Heart left ventricle (tissue), 16 donors: ENCODE measurements around the gene LRATD1. TPM values are rescaled to one million over a fixed set of nuclear protein-coding genes. Genes with fewer than 3 reads are reported as not detected.

ENCODE experiments used
- ATAC-seq, 4 donors: fragments of 200-7000 bp; cut with Tn5 transposase; one replicate each; pipeline ENCODE4 v1.9.1; 2020 to 2022; ENCODE audit warnings: moderate library complexity in 4 of 4, mild to moderate bottlenecking in 3 of 4, moderate number of reproducible peaks in 1 of 4
- DNase-seq, 5 donors: peaks; one replicate each; pipeline ENCODE4 v3.0.0-alpha.2; 2020
- H3K27ac ChIP-seq, 12 donors: fragments of 200-600 bp; sonication (generic) in 4 of 12; one replicate each; pipeline versions ENCODE4 v1.5.0 to v1.8.0; 2016 to 2022; ENCODE audit warnings: mild to moderate bottlenecking in 2 of 12
- H3K27me3 ChIP-seq, 9 donors: fragments of 200-600 bp; sonication (generic) in 2 of 9; one replicate each; pipeline versions ENCODE4 v1.5.1 to v1.8.0; 2016 to 2022; ENCODE audit warnings: mild to moderate bottlenecking in 3 of 9
- H3K36me3 ChIP-seq, 9 donors: fragments of 200-600 bp; sonication (generic) in 2 of 9; one replicate each; pipeline versions ENCODE4 v1.5.0 to v1.8.0; 2018 to 2022; ENCODE audit warnings: mild to moderate bottlenecking in 2 of 9
- H3K4me1 ChIP-seq, 12 donors: fragments of 200-600 bp; sonication (generic) in 4 of 12; one replicate each; pipeline versions ENCODE4 v1.5.0 to v1.8.0; 2016 to 2022; ENCODE audit warnings: mild to moderate bottlenecking in 3 of 12
- H3K4me3 ChIP-seq, 12 donors: fragments of 200-600 bp; sonication (generic) in 4 of 12; one replicate each; pipeline versions ENCODE4 v1.5.0 to v1.8.0; 2017 to 2022; ENCODE audit warnings: mild to moderate bottlenecking in 9 of 12, moderate library complexity in 4 of 12
- H3K9me3 ChIP-seq, 12 donors: fragments of 200-600 bp; sonication (generic) in 4 of 12; one replicate each; pipeline versions ENCODE4 v1.5.0 to v1.8.0; 2016 to 2022; ENCODE audit warnings: mild to moderate bottlenecking in 1 of 12
- CTCF ChIP-seq, 12 donors: fragments of 200-600 bp; sonication (generic) in 4 of 12; IDR thresholded peaks; one replicate each; pipeline versions ENCODE4 v1.5.0 to v1.8.0; 2018 to 2022; ENCODE audit warnings: antibody characterized with exemption in 12 of 12, mild to moderate bottlenecking in 5 of 12
- POLR2A ChIP-seq, 2 donors: fragments of 450-650 bp; IDR thresholded peaks; one replicate each; pipeline ENCODE4 v1.6.1; 2017; ENCODE audit warnings: antibody characterized with exemption in 2 of 2, mild to moderate bottlenecking in 2 of 2, moderate library complexity in 2 of 2
- WGBS, 4 donors: extraction: QIAGEN DNeasy Blood & Tissue Kit in 2 of 4; methylation state at CpG; one replicate each; pipeline versions ENCODE4 v1.1.5 to v1.1.7; 2013 to 2018; 5-methylcytosine and 5-hydroxymethylcytosine counted together
- intact Hi-C, 10 donors: fragments of 100-400 bp; cut with DNase I; formaldehyde crosslinking; loops; one replicate each; pipeline versions ENCODE4 v1.11.1 to v1.14.2; 2022
- polyA plus RNA-seq, 2 donors: library from polyadenylated mRNA; stranded (reverse); fragments of 200-250 nt; gene quantifications; one replicate each; pipeline ENCODE4 v1.2.3, GENCODE V29; 2013
- total RNA-seq, 9 donors: library from RNA; depleted of rRNA in 2 of 9; stranded (reverse); fragments of >200 nt in 2 of 9; fragmentation: NEBNext Ultra II Directional in 3 of 9; extraction: Animal tissue kit (Norgen Biotek cat#: 25700) in 3 of 9; gene quantifications; one replicate each; pipeline versions ENCODE4 v1.1.0 to v1.2.4, GENCODE V29; 2016 to 2023
- donor health status: ischemic (EF 13 %, LVEDD 7.1; RV severe dilation, severe dysfunction).
- donor health status: healthy with polysubstance abuse.
- donor health status: DM: no; HTN: yes; CAD: no.
- donor health status: DM: no; HTN: no; CAD: no.
- donor health status: ischemic (EF 25% LVEDD 6.9; RV normal size, moderate dysfunction).
- donor health status: ischemic (EF 25% LVEDD 5.7; RV mildly dilated, moderate dysfunction).
- donor health status: healthy.
- donor health status: DM: yes; HTN: yes; CAD: no.
- donor health status: ischemic (EF 35%, LVEDD 5.7; RV mildly dilated, moderate dysfunction).
- donor health status: nonischemic (EF 11% LVEDD 7.7; RV severe dilation, severe dysfunction).
- donor health status: DM: yes; HTN: yes; CAD: no.
- donor health status: PGD.
- donor health status: ischemic (EF 29% LVEDD 5.4; RV normal size, mild dysfunction).
- donor health status: nonischemic (EF 23%, LVEDD 6.1; RV moderate dilation, normal function).

LRATD1 gene
- total and polyA plus RNA-seq, 11 donors, result 0.07 to 4.6 (median 1.5) TPM

GRCh38 chr2:14661163-14661562 is 28.6 kb downstream of the LRATD1 start:
- TF ChIP-seq CTCF (IDR thresholded peaks at IDR 0.05) (no peak), POLR2A (IDR thresholded peaks at IDR 0.05) (no peak)
- H3K9me3 ChIP-seq, result no peaks in the 10 kb centered on the region
- WGBS, 4 donors, result 75 to 89% (median 84%) methylated on average over 3 of the region's 3 CpGs
- H3K27ac ChIP-seq, result no peak overlapping the region
- DNase-seq (no peak), ATAC-seq (no peak)
- H3K4me3 ChIP-seq, result no peak overlapping the region
- no peaks in the 10 kb centered on the region for H3K36me3 ChIP-seq
- no peaks in the 10 kb centered on the region for H3K4me1 ChIP-seq
- intact Hi-C loops, result no loop called here
- no peaks in the 10 kb centered on the region for H3K27me3 ChIP-seq

- Histone ChIP-seq H3K4me3 (no peak overlapping the region), H3K27ac (no peak overlapping the region), H3K36me3 (no peaks in the 10 kb centered on the region), H3K27me3 (no peaks in the 10 kb centered on the region), H3K9me3 (no peaks in the 10 kb centered on the region), H3K4me1 (peaks cover 0 to 2% (median 0%) of the 10 kb centered on the region in 12 donors)
- intact Hi-C loops, result no loop called here
- ATAC-seq (no peak), DNase-seq (no peak)
- no peak for TF ChIP-seq CTCF (IDR thresholded peaks at IDR 0.05)
- TF ChIP-seq POLR2A (IDR thresholded peaks at IDR 0.05), result no peak
- 75 to 81% (median 80%) methylated on average over 8 of the region's 8 CpGs for WGBS, 4 donors
These were observed 40.9 kb downstream of the LRATD1 start for GRCh38 chr2:14673351-14673875.

GRCh38 chr2:14675489-14675888 is 43.0 kb downstream of the LRATD1 start:
- H3K9me3 ChIP-seq, result no peaks in the 10 kb centered on the region
- H3K27me3 ChIP-seq, result no peaks in the 10 kb centered on the region
- DNase-seq (no peak), ATAC-seq (no peak)
- 76 to 95% (median 76%) methylated on average over 1 of the region's 1 CpG for WGBS, 4 donors
- H3K27ac ChIP-seq, result no peak overlapping the region
- H3K4me1 ChIP-seq, result peaks cover 0 to 6% (median 0%) of the 10 kb centered on the region in 12 donors
- TF ChIP-seq POLR2A (IDR thresholded peaks at IDR 0.05), result no peak
- TF ChIP-seq CTCF (IDR thresholded peaks at IDR 0.05), result no peak
- H3K36me3 ChIP-seq, result no peaks in the 10 kb centered on the region
- intact Hi-C loops, result no loop called here
- no peak overlapping the region for H3K4me3 ChIP-seq

- Histone ChIP-seq H3K4me1 (peaks cover 0 to 6% (median 0%) of the 10 kb centered on the region in 12 donors), H3K9me3 (no peaks in the 10 kb centered on the region), H3K27ac (no peak overlapping the region), H3K27me3 (no peaks in the 10 kb centered on the region), H3K36me3 (no peaks in the 10 kb centered on the region), H3K4me3 (no peak overlapping the region)
- ATAC-seq (no peak), DNase-seq (no peak)
- TF ChIP-seq CTCF (IDR thresholded peaks at IDR 0.05), result no peak
- TF ChIP-seq POLR2A (IDR thresholded peaks at IDR 0.05), result no peak
- intact Hi-C loops, result no loop called here
These were observed 43.9 kb downstream of the LRATD1 start for GRCh38 chr2:14676371-14676770.
